Astrocyte (in vitro differentiated cells and primary cell): Measurements from ENCODE around the gene CAMK1G.

ENCODE experiments used
- CTCF ChIP-seq: IDR thresholded peaks from 2 replicates; pipeline ENCODE4 v1.5.1; 2011; ENCODE audit warnings: low read depth, mild to moderate bottlenecking, inconsistent platforms, low read length, moderate library complexity; ENCODE audit not compliant: insufficient read depth
- EZH2 ChIP-seq: IDR thresholded peaks from 2 replicates; pipeline ENCODE4 v1.6.1; 2012; ENCODE audit warnings: mild to moderate bottlenecking, low read length, inconsistent platforms; ENCODE audit not compliant: insufficient read depth

GRCh38 chr1:209603877-209604276 lies 20.4 kb downstream of the CAMK1G start:
- no peak for TF ChIP-seq CTCF
- TF ChIP-seq EZH2: no peak
